GM19035 (cell line): ENCODE results near the gene BOD1L1.

ENCODE experiments used
- ATAC-seq: cut with Tn5 transposase; IDR thresholded peaks from one replicate; pipeline ENCODE4 v1.9.1; 2021; ENCODE audit not compliant: unreplicated experiment

The BOD1L1 gene

GRCh38 chr4:13627606-13628311, at the start of gene BOD1L1:
Gene BOD1L1, minus strand, starts transcription at chr4:13627725. Its CDS starts 138 bp downstream, at chr4:13627587.
- peak; percentile 91 for ATAC-seq

- no peak for ATAC-seq
These were observed 47.4 kb upstream of the BOD1L1 start for GRCh38 chr4:13674971-13675370.

- ATAC-seq, result no peak
These were observed 45.6 kb upstream of the BOD1L1 start for GRCh38 chr4:13673167-13673566.

GRCh38 chr4:13670456-13671160, 43.1 kb upstream of the BOD1L1 start:
- ATAC-seq, result no peak

- ATAC-seq, result no peak
These were observed 38.5 kb upstream of the BOD1L1 start for GRCh38 chr4:13665701-13666660.

- ATAC-seq, result no peak
These were observed 32.0 kb upstream of the BOD1L1 start for GRCh38 chr4:13659341-13660070.

GRCh38 chr4:13656569-13657405, 29.3 kb upstream of the BOD1L1 start:
- peak; percentile 33 for ATAC-seq

- peak; percentile 97 for ATAC-seq
These were observed 26.8 kb upstream of the BOD1L1 start for GRCh38 chr4:13654162-13654797.

- ATAC-seq, result no peak
These were observed 26.2 kb upstream of the BOD1L1 start for GRCh38 chr4:13653766-13654161.

- ATAC-seq, result no peak
These were observed 19.5 kb upstream of the BOD1L1 start for GRCh38 chr4:13647031-13647430.

- ATAC-seq, result no peak
These were observed 17.6 kb upstream of the BOD1L1 start for GRCh38 chr4:13645075-13645474.

GRCh38 chr4:13642170-13642950, 14.8 kb upstream of the BOD1L1 start:
- no peak for ATAC-seq

- ATAC-seq, result no peak
These were observed 13.6 kb upstream of the BOD1L1 start for GRCh38 chr4:13641084-13641483.

- no peak for ATAC-seq
These were observed 12.8 kb upstream of the BOD1L1 start for GRCh38 chr4:13640149-13640940.

- no peak for ATAC-seq
These were observed 7.8 kb upstream of the BOD1L1 start for GRCh38 chr4:13635286-13635799.

GRCh38 chr4:13633671-13634070, 6.1 kb upstream of the BOD1L1 start:
- no peak for ATAC-seq

GRCh38 chr4:13627178-13627605, 333 bp downstream of the BOD1L1 start:
- peak; percentile 34 for ATAC-seq
